ENCODE measurements around the gene G6PC2. TPM values are rescaled to one million over a fixed set of nuclear protein-coding genes. Genes with fewer than 3 reads are reported as not detected.
"Not testable (repeated sequence)": the region's sequence is repeated elsewhere in the genome, so short reads cannot be mapped to it uniquely, and the experiment has no call there.

G6PC2 gene
- total RNA-seq, 1 donor from 2014 or later = not detected

DNA sequence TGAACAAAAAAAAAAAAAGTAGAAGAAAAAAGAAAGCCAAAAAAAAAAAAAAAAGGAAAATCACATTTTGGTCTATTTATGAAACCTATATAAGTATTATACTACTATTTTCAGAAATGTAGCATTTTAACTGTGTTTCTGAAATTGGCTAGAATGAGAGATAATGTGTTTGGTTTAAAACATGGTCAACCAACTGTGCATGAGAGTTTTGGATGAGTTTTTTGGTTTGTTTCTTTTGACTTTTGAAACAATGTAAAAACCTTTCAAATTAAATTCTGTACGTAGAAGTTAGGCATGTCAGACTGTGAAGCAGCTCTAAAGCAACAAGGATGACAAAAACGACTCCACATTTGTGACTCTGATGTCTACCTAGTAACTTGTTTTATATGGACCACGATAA is 45.5 kb upstream of the G6PC2 start:
- H3K27me3 Mint-ChIP-seq = no peaks in the 10 kb centered on the region
- no peaks in the 10 kb centered on the region for H3K36me3 Mint-ChIP-seq (ENCODE audit: low read depth)
- no peak for DNase-seq
- no peaks in the 10 kb centered on the region for H3K9me3 Mint-ChIP-seq
- ATAC-seq (ENCODE audit: low read depth) = no peak
- no peak overlapping the region for H3K4me3 Mint-ChIP-seq
- CTCF ChIA-PET = no interaction called here
- no peak overlapping the region for H3K27ac Mint-ChIP-seq
- TF ChIP-seq, protein P1, sequence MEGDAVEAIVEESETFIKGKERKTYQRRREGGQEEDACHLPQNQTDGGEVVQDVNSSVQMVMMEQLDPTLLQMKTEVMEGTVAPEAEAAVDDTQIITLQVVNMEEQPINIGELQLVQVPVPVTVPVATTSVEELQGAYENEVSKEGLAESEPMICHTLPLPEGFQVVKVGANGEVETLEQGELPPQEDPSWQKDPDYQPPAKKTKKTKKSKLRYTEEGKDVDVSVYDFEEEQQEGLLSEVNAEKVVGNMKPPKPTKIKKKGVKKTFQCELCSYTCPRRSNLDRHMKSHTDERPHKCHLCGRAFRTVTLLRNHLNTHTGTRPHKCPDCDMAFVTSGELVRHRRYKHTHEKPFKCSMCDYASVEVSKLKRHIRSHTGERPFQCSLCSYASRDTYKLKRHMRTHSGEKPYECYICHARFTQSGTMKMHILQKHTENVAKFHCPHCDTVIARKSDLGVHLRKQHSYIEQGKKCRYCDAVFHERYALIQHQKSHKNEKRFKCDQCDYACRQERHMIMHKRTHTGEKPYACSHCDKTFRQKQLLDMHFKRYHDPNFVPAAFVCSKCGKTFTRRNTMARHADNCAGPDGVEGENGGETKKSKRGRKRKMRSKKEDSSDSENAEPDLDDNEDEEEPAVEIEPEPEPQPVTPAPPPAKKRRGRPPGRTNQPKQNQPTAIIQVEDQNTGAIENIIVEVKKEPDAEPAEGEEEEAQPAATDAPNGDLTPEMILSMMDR (IDR thresholded peaks at IDR 0.05) = no peak
- POLR2A ChIA-PET = no interaction called here
- intact Hi-C loops (cut with micrococcal nuclease) = no loop called here
- H3K4me1 Mint-ChIP-seq = no peaks in the 10 kb centered on the region

DNA sequence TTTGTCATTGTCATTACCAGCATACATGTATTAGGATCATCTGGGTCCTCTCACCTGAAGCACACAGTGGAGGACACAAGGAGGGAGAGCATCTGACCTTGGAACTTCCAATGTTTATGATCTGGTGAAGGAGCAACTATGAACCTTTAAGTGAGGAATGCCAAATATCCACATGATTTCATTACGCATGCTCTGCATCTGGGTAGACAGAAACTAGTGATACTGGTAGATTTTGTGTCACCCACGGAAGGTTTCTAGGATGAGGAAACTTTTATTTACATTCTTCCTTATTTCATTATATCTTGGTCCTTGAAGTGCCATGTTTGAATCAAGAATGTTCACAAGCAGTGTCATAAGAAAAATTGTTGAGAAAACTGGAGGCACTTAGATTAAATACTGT is 42.9 kb upstream of the G6PC2 start:
- Mint-ChIP-seq H3K4me1 (no peaks in the 10 kb centered on the region), H3K27ac (no peak overlapping the region), H3K9me3 (no peaks in the 10 kb centered on the region), H3K27me3 (no peaks in the 10 kb centered on the region), H3K4me3 (no peak overlapping the region), H3K36me3 (ENCODE audit: low read depth) (no peaks in the 10 kb centered on the region)
- ATAC-seq (ENCODE audit: low read depth) (no peak), DNase-seq (no peak)
- intact Hi-C loops (cut with micrococcal nuclease) = no loop called here
- POLR2A ChIA-PET = no interaction called here
- CTCF ChIA-PET = no interaction called here
- TF ChIP-seq, protein P1 (IDR thresholded peaks at IDR 0.05) = no peak

DNA sequence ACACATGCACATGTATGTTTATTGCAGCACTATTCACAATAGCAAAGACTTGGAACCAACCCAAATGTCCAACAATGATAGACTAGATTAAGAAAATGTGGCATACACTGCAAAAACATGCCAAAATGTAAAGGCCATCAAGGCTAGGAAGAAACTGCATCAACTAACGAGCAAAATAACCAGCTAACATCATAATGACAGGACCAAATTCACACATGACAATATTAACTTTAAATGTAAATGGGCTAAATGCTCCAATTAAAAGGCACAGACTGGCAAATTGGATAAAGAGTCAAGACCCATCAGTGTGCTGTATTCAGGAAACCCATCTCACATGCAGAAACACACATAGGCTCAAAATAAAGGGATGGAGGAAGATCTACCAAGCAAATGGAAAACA is 33.9 kb upstream of the G6PC2 start:
- H3K36me3 Mint-ChIP-seq (ENCODE audit: low read depth); DNase-seq; POLR2A ChIA-PET; CTCF ChIA-PET; H3K9me3 Mint-ChIP-seq; ATAC-seq (ENCODE audit: low read depth); H3K27me3 Mint-ChIP-seq; H3K4me1 Mint-ChIP-seq; H3K27ac Mint-ChIP-seq; intact Hi-C loops (cut with micrococcal nuclease); H3K4me3 Mint-ChIP-seq: not testable (repeated sequence)

DNA sequence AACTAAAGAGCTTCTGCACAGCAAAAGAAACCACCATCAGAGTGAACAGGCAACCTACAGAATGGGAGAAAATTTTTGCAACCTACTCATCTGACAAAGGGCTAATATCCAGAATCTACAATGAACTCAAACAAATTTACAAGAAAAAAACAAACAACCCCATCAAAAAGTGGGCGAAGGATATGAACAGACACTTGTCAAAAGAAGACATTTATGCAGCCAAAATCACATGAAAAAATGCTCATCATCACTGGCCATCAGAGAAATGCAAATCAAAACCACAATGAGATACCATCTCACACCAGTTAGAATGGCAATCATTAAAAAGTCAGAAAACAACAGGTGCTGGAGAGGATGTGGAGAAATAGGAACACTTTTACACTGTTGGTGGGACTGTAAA is 30.7 kb upstream of the G6PC2 start:
- intact Hi-C loops (cut with micrococcal nuclease); DNase-seq; ATAC-seq (ENCODE audit: low read depth); H3K36me3 Mint-ChIP-seq (ENCODE audit: low read depth); H3K9me3 Mint-ChIP-seq; H3K27ac Mint-ChIP-seq; POLR2A ChIA-PET; CTCF ChIA-PET; H3K4me3 Mint-ChIP-seq; H3K4me1 Mint-ChIP-seq; H3K27me3 Mint-ChIP-seq: not testable (repeated sequence)

GRCh38 chr2:168870824-168871223 is 30.3 kb upstream of the G6PC2 start:
- CTCF ChIA-PET; H3K27me3 Mint-ChIP-seq; POLR2A ChIA-PET; intact Hi-C loops (cut with micrococcal nuclease); DNase-seq; H3K36me3 Mint-ChIP-seq (ENCODE audit: low read depth); H3K9me3 Mint-ChIP-seq; ATAC-seq (ENCODE audit: low read depth); H3K4me3 Mint-ChIP-seq; H3K4me1 Mint-ChIP-seq; H3K27ac Mint-ChIP-seq: not testable (repeated sequence)

DNA sequence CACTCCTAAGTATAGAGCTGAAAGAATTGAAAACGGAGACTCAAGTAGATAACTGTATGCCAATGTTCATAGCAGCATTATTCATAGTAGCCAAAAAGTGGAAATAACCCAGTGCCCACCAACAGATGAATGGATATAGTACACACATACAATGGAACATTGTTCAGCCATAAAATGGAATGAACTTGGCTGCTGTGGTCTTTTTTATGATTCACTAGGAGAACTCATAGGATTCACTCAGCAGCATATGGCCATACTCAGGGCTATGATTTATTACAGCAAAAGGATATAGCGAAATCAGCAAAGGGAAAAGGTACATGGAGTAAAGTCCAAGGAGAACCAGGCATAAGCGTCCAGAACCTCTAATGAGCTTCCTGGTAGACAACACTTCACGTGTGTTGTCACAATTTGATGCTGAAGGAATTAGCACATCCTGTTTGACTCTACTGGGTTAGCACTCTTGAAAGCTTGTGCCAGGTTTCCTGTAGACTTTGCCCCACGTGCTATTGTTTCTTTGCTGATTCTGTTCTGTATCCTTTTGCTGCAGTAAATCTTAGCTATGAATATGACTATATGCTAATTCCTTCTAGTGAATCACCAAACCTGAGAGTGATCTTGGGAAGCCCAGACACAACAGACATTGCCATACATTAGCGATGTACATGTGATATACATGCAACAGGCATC is 26.6 kb upstream of the G6PC2 start:
- DNase-seq (no peak), ATAC-seq (ENCODE audit: low read depth) (no peak)
- POLR2A ChIA-PET = no interaction called here
- no peak overlapping the region for H3K4me3 Mint-ChIP-seq
- intact Hi-C loops (cut with micrococcal nuclease) = no loop called here
- H3K9me3 Mint-ChIP-seq = no peaks in the 10 kb centered on the region
- H3K27ac Mint-ChIP-seq = no peak overlapping the region
- H3K4me1 Mint-ChIP-seq = peaks cover 2% of the 10 kb centered on the region
- CTCF ChIA-PET = no interaction called here
- no peaks in the 10 kb centered on the region for H3K36me3 Mint-ChIP-seq (ENCODE audit: low read depth)
- no peaks in the 10 kb centered on the region for H3K27me3 Mint-ChIP-seq
- TF ChIP-seq, protein P1 (IDR thresholded peaks at IDR 0.05) = no peak

DNA sequence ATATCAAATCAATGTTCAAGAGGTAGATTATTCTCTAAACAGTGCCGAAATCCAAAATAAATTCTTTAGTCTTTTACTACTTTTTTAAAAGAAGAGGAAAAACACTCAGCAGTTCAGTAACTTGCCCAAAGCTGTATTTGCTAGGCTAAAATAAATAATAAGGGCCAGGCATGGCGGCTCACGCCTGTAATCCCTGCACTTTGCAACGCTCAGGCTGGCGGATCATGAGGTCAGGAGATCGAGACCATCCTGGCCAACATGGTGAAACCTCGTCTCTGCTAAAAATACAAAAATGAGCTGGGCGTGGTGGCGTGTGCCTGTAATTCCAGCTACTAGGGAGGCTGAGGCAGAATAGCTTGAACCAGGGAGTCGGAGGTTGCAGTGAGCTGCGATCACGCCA is 18.9 kb upstream of the G6PC2 start:
- H3K36me3 Mint-ChIP-seq (ENCODE audit: low read depth); ATAC-seq (ENCODE audit: low read depth); H3K27ac Mint-ChIP-seq; H3K27me3 Mint-ChIP-seq; H3K4me1 Mint-ChIP-seq; intact Hi-C loops (cut with micrococcal nuclease); CTCF ChIA-PET; H3K9me3 Mint-ChIP-seq; H3K4me3 Mint-ChIP-seq; DNase-seq; POLR2A ChIA-PET: not testable (repeated sequence)
